ENCODE data around the gene ACSS2.
A peak's percentile ranks its signal among the peaks of the same experiment; 100 is the strongest.

The ACSS2 gene

GRCh38 chr20:34951252-34951651 is 74.8 kb downstream of the ACSS2 start:
- no peak for DNase-seq

GRCh38 chr20:34951652-34952051 is 75.2 kb downstream of the ACSS2 start:
- DNase-seq = no peak

- no peak for DNase-seq
Observed at GRCh38 chr20:34952671-34953070, 76.3 kb downstream of the ACSS2 start.

- no peak for DNase-seq
Observed at GRCh38 chr20:34953960-34954359, 77.5 kb downstream of the ACSS2 start.

- no peak for DNase-seq
Observed at GRCh38 chr20:34954904-34955230, 78.5 kb downstream of the ACSS2 start.

GRCh38 chr20:34955231-34956040 is 79.0 kb downstream of the ACSS2 start, which contains the start of the genes GSS and MYH7B:
Gene GSS, minus strand, starts transcription at chr20:34955806. Its CDS starts 3,954 bp downstream, at chr20:34951852.
Gene MYH7B, plus strand, starts transcription at chr20:34955868. Its CDS starts 22,138 bp downstream, at chr20:34978006.
- DNase-seq = peak; percentile 97

- no peak for DNase-seq
Observed at GRCh38 chr20:34956041-34956458, 79.6 kb downstream of the ACSS2 start.

GRCh38 chr20:34956751-34957472 is 80.5 kb downstream of the ACSS2 start:
- DNase-seq = no peak

GRCh38 chr20:34964486-34964885 is 88.1 kb downstream of the ACSS2 start:
- DNase-seq = no peak

GRCh38 chr20:34965051-34965450 is 88.6 kb downstream of the ACSS2 start:
- DNase-seq = no peak

- DNase-seq = no peak
Observed at GRCh38 chr20:34967421-34967820, 91.0 kb downstream of the ACSS2 start.

- no peak for DNase-seq
Observed at GRCh38 chr20:34968042-34968775, 91.8 kb downstream of the ACSS2 start.

- DNase-seq = no peak
Observed at GRCh38 chr20:34970193-34970840, 93.9 kb downstream of the ACSS2 start.

- no peak for DNase-seq
Observed at GRCh38 chr20:34970846-34971560, 94.6 kb downstream of the ACSS2 start.

GRCh38 chr20:34971561-34972235 is 95.3 kb downstream of the ACSS2 start:
- DNase-seq = no peak

GRCh38 chr20:34974246-34974645 is 97.8 kb downstream of the ACSS2 start:
- DNase-seq = no peak

GRCh38 chr20:34976286-34976685 is 99.9 kb downstream of the ACSS2 start:
- DNase-seq = no peak

All from GOT3 (cell line).